Measurements from ENCODE around the gene CRYGN. TPM values are rescaled to one million over a fixed set of nuclear protein-coding genes. Genes with fewer than 3 reads are reported as not detected.

CRYGN gene
- total and polyA plus RNA-seq, 2 donors (not counting 1 experiment from before 2014, with no cell fraction given), result 0.07 to 0.50 TPM

DNA sequence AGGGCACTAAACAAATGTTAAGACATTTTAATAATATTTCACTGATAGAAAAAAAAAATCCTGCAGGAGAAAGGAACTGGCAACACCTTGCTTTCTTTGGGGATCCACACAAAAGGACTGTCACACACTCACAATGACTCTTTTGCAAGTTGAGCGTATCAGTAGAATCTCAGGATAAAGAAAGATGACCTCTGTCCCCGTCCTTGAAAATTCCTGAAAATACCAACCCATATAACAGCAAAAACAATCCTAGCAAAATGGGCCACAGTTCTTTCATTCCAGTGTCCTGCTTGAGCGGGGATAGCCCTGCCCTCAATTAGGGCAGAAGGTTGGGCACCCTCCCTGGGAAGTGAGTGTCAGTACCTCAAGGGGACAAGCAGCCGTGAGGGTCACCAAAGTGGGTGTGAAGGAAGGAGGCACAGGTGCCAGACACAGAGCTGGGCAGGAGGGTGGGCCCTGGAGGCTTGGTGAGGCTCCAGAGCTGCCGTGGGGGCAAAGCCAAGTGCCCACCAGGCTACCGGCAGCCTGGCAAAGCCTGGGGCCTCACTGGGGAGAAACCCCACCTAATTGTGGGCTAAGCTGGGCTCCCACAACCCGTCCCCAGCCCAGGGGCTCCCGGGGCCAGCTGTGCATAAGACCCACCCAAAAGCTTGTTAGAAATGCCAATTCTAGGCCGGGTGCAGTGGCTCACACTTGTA lies 32.9 kb downstream of the CRYGN start:
- Histone ChIP-seq H2AFZ (ENCODE audit: low read length) (no peak overlapping the region), H3K27me3 (ENCODE audit: control insufficient read depth, insufficient read depth, low read length) (peaks cover 33% of the 10 kb centered on the region), H3K4me2 (ENCODE audit: extremely low read depth, insufficient read depth, low read length) (no peak overlapping the region), H3K9me3 (ENCODE audit: control insufficient read depth, insufficient read depth, low read depth, low read length) (no peaks in the 10 kb centered on the region), H3K36me3 (ENCODE audit: control insufficient read depth, insufficient read depth, low read length) (no peaks in the 10 kb centered on the region), H3K9ac (ENCODE audit: insufficient read depth, low read length) (no peak overlapping the region), H3K4me3 (replicated peaks in 1 of 4; ENCODE audit: control extremely low read depth in 1 of 4, insufficient read depth in 1 of 4, low read depth in 3 of 4, low read length in 4 of 4) (no peak overlapping the region), H4K20me1 (ENCODE audit: control insufficient read depth, extremely low read depth, insufficient read depth, low read length) (no peaks in the 10 kb centered on the region), H3K79me2 (ENCODE audit: control insufficient read depth, insufficient read depth, low read length) (no peaks in the 10 kb centered on the region), H3K4me1 (ENCODE audit: control insufficient read depth, extremely low read depth, insufficient read depth, low read length) (no peaks in the 10 kb centered on the region), H3K27ac (ENCODE audit: insufficient read depth, low read length) (no peak overlapping the region)
- TF ChIP-seq, protein P1, sequence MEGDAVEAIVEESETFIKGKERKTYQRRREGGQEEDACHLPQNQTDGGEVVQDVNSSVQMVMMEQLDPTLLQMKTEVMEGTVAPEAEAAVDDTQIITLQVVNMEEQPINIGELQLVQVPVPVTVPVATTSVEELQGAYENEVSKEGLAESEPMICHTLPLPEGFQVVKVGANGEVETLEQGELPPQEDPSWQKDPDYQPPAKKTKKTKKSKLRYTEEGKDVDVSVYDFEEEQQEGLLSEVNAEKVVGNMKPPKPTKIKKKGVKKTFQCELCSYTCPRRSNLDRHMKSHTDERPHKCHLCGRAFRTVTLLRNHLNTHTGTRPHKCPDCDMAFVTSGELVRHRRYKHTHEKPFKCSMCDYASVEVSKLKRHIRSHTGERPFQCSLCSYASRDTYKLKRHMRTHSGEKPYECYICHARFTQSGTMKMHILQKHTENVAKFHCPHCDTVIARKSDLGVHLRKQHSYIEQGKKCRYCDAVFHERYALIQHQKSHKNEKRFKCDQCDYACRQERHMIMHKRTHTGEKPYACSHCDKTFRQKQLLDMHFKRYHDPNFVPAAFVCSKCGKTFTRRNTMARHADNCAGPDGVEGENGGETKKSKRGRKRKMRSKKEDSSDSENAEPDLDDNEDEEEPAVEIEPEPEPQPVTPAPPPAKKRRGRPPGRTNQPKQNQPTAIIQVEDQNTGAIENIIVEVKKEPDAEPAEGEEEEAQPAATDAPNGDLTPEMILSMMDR (conservative IDR thresholded peaks at IDR 0.05 in 1 of 2, IDR thresholded peaks at IDR 0.05 in 1 of 2; ENCODE audit: low read depth in 1 of 2, low read length in 2 of 2), result no peak
- TF ChIP-seq EZH2 (IDR thresholded peaks at IDR 0.05; ENCODE audit: low read length, missing control alignments), result no peak
- DNase-seq (ENCODE audit: low read depth in 2 of 2), result no peak

DNA sequence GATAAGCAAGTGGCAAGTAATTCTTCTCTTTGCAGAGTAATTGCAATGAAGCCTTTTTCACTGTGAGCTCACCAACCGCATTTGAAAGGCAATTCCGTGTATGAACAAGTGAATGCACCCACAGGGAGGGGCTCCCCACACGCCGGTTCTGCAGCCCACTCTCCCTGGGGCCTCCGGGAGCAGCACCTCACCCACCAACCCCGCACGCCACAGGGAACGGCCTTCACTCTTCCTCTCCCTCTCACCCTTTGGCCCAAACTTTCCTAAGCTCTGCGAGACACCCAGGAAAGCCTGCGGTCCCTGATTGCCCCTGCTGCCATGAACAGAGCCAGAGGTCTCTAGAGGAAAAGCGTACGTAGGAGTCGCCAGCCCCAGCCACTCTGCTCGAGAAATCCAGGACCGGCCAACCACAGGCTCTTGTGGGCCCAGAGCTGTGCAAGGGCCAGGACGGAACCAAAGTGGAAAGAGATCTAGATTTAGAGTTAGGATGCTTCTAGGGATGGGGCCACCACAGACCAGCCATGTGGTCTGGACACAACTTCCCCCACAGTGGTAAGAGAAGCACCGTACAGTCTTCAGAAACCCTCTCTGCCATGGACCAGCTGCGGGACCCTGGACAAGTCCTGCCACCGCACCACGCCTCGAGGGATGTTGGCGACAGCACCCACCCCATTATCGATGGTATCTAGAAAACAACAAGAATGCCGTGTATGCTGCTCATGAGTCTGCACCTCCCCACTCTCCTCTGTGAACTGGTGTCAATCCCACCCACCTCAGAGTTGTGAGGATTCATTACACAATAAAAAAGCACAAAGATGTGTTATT lies 33.7 kb downstream of the CRYGN start:
- H3K36me3 ChIP-seq (ENCODE audit: control insufficient read depth, insufficient read depth, low read length), result no peaks in the 10 kb centered on the region
- no peaks in the 10 kb centered on the region for H3K4me1 ChIP-seq (ENCODE audit: control insufficient read depth, extremely low read depth, insufficient read depth, low read length)
- H3K4me3 ChIP-seq (replicated peaks in 1 of 4; ENCODE audit: control extremely low read depth in 1 of 4, insufficient read depth in 1 of 4, low read depth in 3 of 4, low read length in 4 of 4), result no peak overlapping the region
- H2AFZ ChIP-seq (ENCODE audit: low read length), result no peak overlapping the region
- peaks cover 28% of the 10 kb centered on the region for H3K27me3 ChIP-seq (ENCODE audit: control insufficient read depth, insufficient read depth, low read length)
- no peak overlapping the region for H3K9ac ChIP-seq (ENCODE audit: insufficient read depth, low read length)
- DNase-seq (ENCODE audit: low read depth in 2 of 2), result no peak
- no peak for TF ChIP-seq EZH2 (IDR thresholded peaks at IDR 0.05; ENCODE audit: low read length, missing control alignments)
- H4K20me1 ChIP-seq (ENCODE audit: control insufficient read depth, extremely low read depth, insufficient read depth, low read length), result no peaks in the 10 kb centered on the region
- H3K9me3 ChIP-seq (ENCODE audit: control insufficient read depth, insufficient read depth, low read depth, low read length), result no peaks in the 10 kb centered on the region
- H3K4me2 ChIP-seq (ENCODE audit: extremely low read depth, insufficient read depth, low read length), result no peak overlapping the region
- no peaks in the 10 kb centered on the region for H3K79me2 ChIP-seq (ENCODE audit: control insufficient read depth, insufficient read depth, low read length)
- no peak overlapping the region for H3K27ac ChIP-seq (ENCODE audit: insufficient read depth, low read length)

DNA sequence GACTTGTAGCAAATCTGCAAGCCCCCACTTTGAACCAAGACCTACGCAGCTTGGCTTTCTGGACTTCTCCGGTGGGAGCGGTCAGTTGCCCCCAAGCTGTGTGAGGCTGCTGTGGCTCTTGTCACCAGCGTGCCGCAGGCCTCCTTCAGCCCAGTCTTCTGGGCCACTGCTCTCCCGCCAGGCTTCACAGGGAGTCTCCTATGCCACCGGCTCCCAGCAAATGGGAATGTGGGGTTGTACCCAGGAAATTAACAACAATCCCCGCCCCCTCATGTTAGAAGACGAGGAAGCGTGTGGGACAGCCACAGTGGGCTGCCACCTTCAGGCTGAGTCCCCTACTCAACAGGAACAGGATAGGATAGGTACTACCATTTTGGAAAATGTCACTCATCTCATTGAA lies 34.4 kb downstream of the CRYGN start:
- Histone ChIP-seq H3K9me3 (ENCODE audit: control insufficient read depth, insufficient read depth, low read depth, low read length) (no peaks in the 10 kb centered on the region), H3K9ac (ENCODE audit: insufficient read depth, low read length) (no peak overlapping the region), H3K36me3 (ENCODE audit: control insufficient read depth, insufficient read depth, low read length) (no peaks in the 10 kb centered on the region), H4K20me1 (ENCODE audit: control insufficient read depth, extremely low read depth, insufficient read depth, low read length) (no peaks in the 10 kb centered on the region), H3K4me3 (replicated peaks in 1 of 4; ENCODE audit: control extremely low read depth in 1 of 4, insufficient read depth in 1 of 4, low read depth in 3 of 4, low read length in 4 of 4) (no peak overlapping the region), H3K4me1 (ENCODE audit: control insufficient read depth, extremely low read depth, insufficient read depth, low read length) (no peaks in the 10 kb centered on the region), H3K4me2 (ENCODE audit: extremely low read depth, insufficient read depth, low read length) (no peak overlapping the region), H3K27me3 (ENCODE audit: control insufficient read depth, insufficient read depth, low read length) (peaks cover 22% of the 10 kb centered on the region), H3K79me2 (ENCODE audit: control insufficient read depth, insufficient read depth, low read length) (no peaks in the 10 kb centered on the region), H2AFZ (ENCODE audit: low read length) (no peak overlapping the region), H3K27ac (ENCODE audit: insufficient read depth, low read length) (no peak overlapping the region)
- TF ChIP-seq, protein P1 (conservative IDR thresholded peaks at IDR 0.05 in 1 of 2, IDR thresholded peaks at IDR 0.05 in 1 of 2; ENCODE audit: low read depth in 1 of 2, low read length in 2 of 2), result no peak
- TF ChIP-seq EZH2 (IDR thresholded peaks at IDR 0.05; ENCODE audit: low read length, missing control alignments), result no peak
- DNase-seq (ENCODE audit: low read depth in 2 of 2), result no peak
